Hepatocyte (in vitro differentiated cells): Measurements from ENCODE around the gene TOX3. TPM values are rescaled to one million over a fixed set of nuclear protein-coding genes. Genes with fewer than 3 reads are reported as not detected.

ENCODE experiments used
- DNase-seq: peaks from one replicate; pipeline ENCODE4 v3.0.0-alpha.2; 2016; ENCODE audit warnings: low spot score
- H2AFZ ChIP-seq: fragments of 200-600 bp; sonication (generic); 2 replicates; pipeline ENCODE4 v1.6.0; 2016; ENCODE audit warnings: antibody characterized with exemption, mild to moderate bottlenecking
- H3K27ac ChIP-seq: fragments of 200-600 bp; sonication (generic); 2 replicates; pipeline ENCODE4 v1.5.1; 2016; ENCODE audit warnings: mild to moderate bottlenecking
- H3K27me3 ChIP-seq: fragments of 200-600 bp; sonication (generic); 2 replicates; pipeline ENCODE4 v1.6.1; 2016
- H3K36me3 ChIP-seq: fragments of 200-600 bp; sonication (generic); replicated peaks from 2 replicates; pipeline ENCODE4 v1.5.1; 2016; ENCODE audit warnings: low read depth; ENCODE audit not compliant: insufficient read depth
- H3K4me1 ChIP-seq: fragments of 200-600 bp; sonication (generic); 2 replicates; pipeline ENCODE4 v1.5.1; 2016; ENCODE audit warnings: mild to moderate bottlenecking, moderate library complexity; ENCODE audit not compliant: insufficient read depth
- H3K4me2 ChIP-seq: fragments of 200-600 bp; sonication (generic); 2 replicates; pipeline ENCODE4 v1.6.0; 2016
- H3K4me3 ChIP-seq: fragments of 200-600 bp; sonication (generic); 2 replicates; pipeline ENCODE4 v1.5.1; 2016; ENCODE audit warnings: mild to moderate bottlenecking
- H3K79me2 ChIP-seq: fragments of 200-600 bp; sonication (generic); 2 replicates; pipeline ENCODE4 v1.6.0; 2017; ENCODE audit warnings: mild to moderate bottlenecking
- H3K9me2 ChIP-seq: fragments of 200-600 bp; sonication (generic); replicated peaks from 2 replicates; pipeline ENCODE4 v1.6.0; 2017; ENCODE audit warnings: mild to moderate bottlenecking; ENCODE audit not compliant: insufficient read depth
- H3K9me3 ChIP-seq: fragments of 200-600 bp; sonication (generic); 2 replicates; pipeline ENCODE4 v1.5.1; 2016; ENCODE audit warnings: low read depth, mild to moderate bottlenecking
- H4K20me1 ChIP-seq: fragments of 200-600 bp; sonication (generic); 2 replicates; pipeline ENCODE4 v1.6.0; 2016; ENCODE audit warnings: mild to moderate bottlenecking; ENCODE audit not compliant: insufficient read depth, poor library complexity, severe bottlenecking
- CTCF ChIP-seq: fragments of 200-600 bp; sonication (generic); IDR thresholded peaks from 2 replicates; pipeline ENCODE4 v1.5.1; 2016; ENCODE audit warnings: antibody characterized with exemption, mild to moderate bottlenecking; ENCODE audit not compliant: poor library complexity
- EZH2 ChIP-seq: fragments of 200-600 bp; sonication (generic); IDR thresholded peaks from 2 replicates; pipeline ENCODE4 v1.6.1; 2016; ENCODE audit warnings: antibody characterized with exemption, mild to moderate bottlenecking, borderline replicate concordance
- EZH2phosphoT487 ChIP-seq: fragments of 200-600 bp; sonication (generic); IDR thresholded peaks from one replicate; pipeline ENCODE4 v1.6.1; 2018; ENCODE audit warnings: antibody characterized with exemption, mild to moderate bottlenecking, low read depth, moderate library complexity; ENCODE audit not compliant: unreplicated experiment, severe bottlenecking
- WGBS: methylation state at CpG from one replicate; pipeline ENCODE4 v1.1.6; 2016; ENCODE audit warnings: low lambda C conversion rate; ENCODE audit errors: missing lambda C conversion rate; 5-methylcytosine and 5-hydroxymethylcytosine counted together
- polyA plus RNA-seq: library from polyadenylated mRNA; unstranded; fragments of >200 nt; fragmentation: Nextera tagmentation; extraction: Ambion mirVana; gene quantifications from 2 replicates; pipeline ENCODE4 v1.2.1, GENCODE V29; 2016
- total RNA-seq: library from RNA; depleted of rRNA; stranded (reverse); fragments of >200 nt; gene quantifications from 2 replicates; pipeline ENCODE4 v1.2.3, GENCODE V29; 2014

The TOX3 gene
- total and polyA plus RNA-seq, 2 experiments from 2014 or later = 11.8 to 23.6 TPM

- TF ChIP-seq EZH2phosphoT487 = no peak
- no peak for TF ChIP-seq EZH2
- TF ChIP-seq CTCF = no peak
- peaks cover 58% of the 10 kb centered on the region for H3K79me2 ChIP-seq
- no peaks in the 10 kb centered on the region for H3K9me2 ChIP-seq
- no peaks in the 10 kb centered on the region for H4K20me1 ChIP-seq
- H3K9me3 ChIP-seq = no peaks in the 10 kb centered on the region
- H2AFZ ChIP-seq = no peak overlapping the region
- peak overlapping the region; percentile 32 for H3K27ac ChIP-seq
- no peak overlapping the region for H3K4me3 ChIP-seq
- peak overlapping the region; percentile 10 for H3K4me2 ChIP-seq
- peak; percentile 45 for DNase-seq
- no peaks in the 10 kb centered on the region for H3K36me3 ChIP-seq
- H3K27me3 ChIP-seq = no peaks in the 10 kb centered on the region
- peaks cover 22% of the 10 kb centered on the region for H3K4me1 ChIP-seq
These were observed 58.1 kb downstream of the TOX3 start for GRCh38 chr16:52488837-52489289.

- H3K27ac ChIP-seq = peak overlapping the region; percentile 32
- H3K4me3 ChIP-seq = no peak overlapping the region
- peak overlapping the region; percentile 45 for H3K4me2 ChIP-seq
- H3K36me3 ChIP-seq = no peaks in the 10 kb centered on the region
- DNase-seq = no peak
- no peaks in the 10 kb centered on the region for H4K20me1 ChIP-seq
- WGBS = 72% methylated on average over 1 of the region's 1 CpG
- peaks cover 13% of the 10 kb centered on the region for H3K4me1 ChIP-seq
- H3K27me3 ChIP-seq = no peaks in the 10 kb centered on the region
- no peaks in the 10 kb centered on the region for H3K9me3 ChIP-seq
- H3K9me2 ChIP-seq = no peaks in the 10 kb centered on the region
- H3K79me2 ChIP-seq = peaks cover 64% of the 10 kb centered on the region
- no peak overlapping the region for H2AFZ ChIP-seq
- TF ChIP-seq EZH2 (no peak), CTCF (no peak), EZH2phosphoT487 (no peak)
These were observed 59.0 kb downstream of the TOX3 start for GRCh38 chr16:52487849-52488457.

- Histone ChIP-seq H3K27me3 (no peaks in the 10 kb centered on the region), H4K20me1 (no peaks in the 10 kb centered on the region), H3K9me3 (no peaks in the 10 kb centered on the region), H3K27ac (no peak overlapping the region), H3K36me3 (no peaks in the 10 kb centered on the region), H2AFZ (no peak overlapping the region), H3K4me1 (peaks cover 13% of the 10 kb centered on the region), H3K4me2 (no peak overlapping the region), H3K79me2 (peaks cover 53% of the 10 kb centered on the region), H3K9me2 (no peaks in the 10 kb centered on the region), H3K4me3 (no peak overlapping the region)
- no peak for TF ChIP-seq EZH2
- DNase-seq = no peak
- 82% methylated on average over 3 of the region's 3 CpGs for WGBS
These were observed 66.7 kb downstream of the TOX3 start for GRCh38 chr16:52480237-52480636.

- Histone ChIP-seq H3K27ac (no peak overlapping the region), H4K20me1 (no peaks in the 10 kb centered on the region), H3K79me2 (peaks cover 37% of the 10 kb centered on the region), H3K4me1 (peaks cover 6% of the 10 kb centered on the region), H3K27me3 (no peaks in the 10 kb centered on the region), H3K9me3 (no peaks in the 10 kb centered on the region), H2AFZ (no peak overlapping the region), H3K9me2 (no peaks in the 10 kb centered on the region), H3K4me3 (no peak overlapping the region), H3K4me2 (no peak overlapping the region), H3K36me3 (no peaks in the 10 kb centered on the region)
- no peak for DNase-seq
- WGBS = 84% methylated on average over 2 of the region's 2 CpGs
- TF ChIP-seq EZH2phosphoT487 (no peak), EZH2 (no peak), CTCF (no peak)
These were observed 70.8 kb downstream of the TOX3 start for GRCh38 chr16:52476111-52476510.
